ENCODE data around the gene GMDS. TPM values are rescaled to one million over a fixed set of nuclear protein-coding genes. Genes with fewer than 3 reads are reported as not detected.

GMDS gene
- total RNA-seq, 4 donors from 2014 or later, result 8.7 to 23.1 (median 18.4) TPM

GRCh38 chr6:2073476-2073875, 171.9 kb downstream of the GMDS start:
- no peak for DNase-seq (ENCODE audit: low spot score in 2 of 2)
- WGBS, 2 donors, result 78 to 80% methylated on average over 2 of the region's 2 CpGs
- TF ChIP-seq POLR2A (IDR thresholded peaks at IDR 0.05) (no peak), CTCF (IDR thresholded peaks at IDR 0.05) (no peak)
- intact Hi-C loops (cut with DNase I; ENCODE audit: low total_unique reads), result no loop called here
- H3K4me3 ChIP-seq (ENCODE audit: low read depth, poor library complexity, severe bottlenecking), result no peak overlapping the region

GRCh38 chr6:2072453-2072852, 173.0 kb downstream of the GMDS start:
- intact Hi-C loops (cut with DNase I; ENCODE audit: low total_unique reads), result no loop called here
- no peak overlapping the region for H3K4me3 ChIP-seq (ENCODE audit: low read depth, poor library complexity, severe bottlenecking)
- TF ChIP-seq POLR2A (IDR thresholded peaks at IDR 0.05) (no peak), CTCF (IDR thresholded peaks at IDR 0.05) (no peak)
- DNase-seq (ENCODE audit: low spot score in 2 of 2), result no peak

GRCh38 chr6:2063547-2063946, 181.9 kb downstream of the GMDS start:
- H3K4me3 ChIP-seq (ENCODE audit: low read depth, poor library complexity, severe bottlenecking), result no peak overlapping the region
- TF ChIP-seq CTCF (IDR thresholded peaks at IDR 0.05), result no peak
- no peak for TF ChIP-seq POLR2A (IDR thresholded peaks at IDR 0.05)

GRCh38 chr6:2061880-2062279, 183.5 kb downstream of the GMDS start:
- no peak overlapping the region for H3K4me3 ChIP-seq (ENCODE audit: low read depth, poor library complexity, severe bottlenecking)
- DNase-seq (ENCODE audit: low spot score in 2 of 2), result no peak
- TF ChIP-seq CTCF (IDR thresholded peaks at IDR 0.05), result no peak
- TF ChIP-seq POLR2A (IDR thresholded peaks at IDR 0.05), result no peak
- WGBS, 2 donors, result 88 to 99% methylated on average over 3 of the region's 3 CpGs
- intact Hi-C loops (cut with DNase I; ENCODE audit: low total_unique reads), result no loop called here

More at GRCh38 chr6:2063547-2063946, 181.9 kb downstream of the GMDS start:
- intact Hi-C loops (cut with DNase I; ENCODE audit: low total_unique reads), result no loop called here
- WGBS, 2 donors, result 41 to 47% methylated on average over 3 of the region's 3 CpGs
- DNase-seq (ENCODE audit: low spot score in 2 of 2), result no peak

- no peak overlapping the region for H3K4me3 ChIP-seq (ENCODE audit: low read depth, poor library complexity, severe bottlenecking)
- intact Hi-C loops (cut with DNase I; ENCODE audit: low total_unique reads), result no loop called here
- DNase-seq (ENCODE audit: low spot score in 2 of 2), result no peak
- TF ChIP-seq POLR2A (IDR thresholded peaks at IDR 0.05), result no peak
- TF ChIP-seq CTCF (IDR thresholded peaks at IDR 0.05), result no peak
Measured at GRCh38 chr6:2055911-2056310, 189.5 kb downstream of the GMDS start.

GRCh38 chr6:2055143-2055542, 190.3 kb downstream of the GMDS start:
- WGBS, 2 donors, result 80 to 91% methylated on average over 1 of the region's 1 CpG
- H3K4me3 ChIP-seq (ENCODE audit: low read depth, poor library complexity, severe bottlenecking), result no peak overlapping the region
- TF ChIP-seq POLR2A (IDR thresholded peaks at IDR 0.05), result no peak
- TF ChIP-seq CTCF (IDR thresholded peaks at IDR 0.05), result no peak
- no peak for DNase-seq (ENCODE audit: low spot score in 2 of 2)
- intact Hi-C loops (cut with DNase I; ENCODE audit: low total_unique reads), result no loop called here
